GM12878 (cell line): ENCODE measurements around the gene SLC4A1. TPM values are rescaled to one million over a fixed set of nuclear protein-coding genes. Genes with fewer than 3 reads are reported as not detected.

Experiments used
- BHLHE40 ChIP-seq, 2 experiments: fragments of 450-650 bp in 1 of 2; IDR thresholded peaks; 2 replicates each; pipeline ENCODE4 v1.6.1; 2011 to 2017; ENCODE audit warnings: low read depth in 2 of 2, borderline replicate concordance in 1 of 2, improper control_type of control experiment in 1 of 2, low read length in 1 of 2, mild to moderate bottlenecking in 1 of 2
- CEBPB ChIP-seq, 2 experiments: fragments of 150-350 bp in 1 of 2; IDR thresholded peaks; 2 replicates each; pipeline ENCODE4 v1.6.1; 2012 to 2014; ENCODE audit warnings: low read depth in 2 of 2, low read length in 2 of 2, borderline replicate concordance in 1 of 2, inconsistent platforms in 1 of 2
- EGR1 ChIP-seq, 2 experiments: IDR thresholded peaks; 1 replicate in 1 of 2; 2 replicates in 1 of 2; pipeline ENCODE4 v1.6.1; 2011 to 2012; ENCODE audit warnings: low read depth in 2 of 2, low read length in 2 of 2, borderline replicate concordance in 1 of 2, mild to moderate bottlenecking in 1 of 2, moderate library complexity in 1 of 2
- FOS ChIP-seq: IDR thresholded peaks from 3 replicates; pipeline ENCODE4 v1.6.1; 2011; ENCODE audit warnings: borderline replicate concordance; ENCODE audit not compliant: insufficient read length; ENCODE audit errors: extremely low read depth
- GABPA ChIP-seq: IDR thresholded peaks from 2 replicates; pipeline ENCODE4 v1.6.1; 2014; ENCODE audit warnings: antibody characterized with exemption, low read depth, mild to moderate bottlenecking, inconsistent platforms
- GATAD2B ChIP-seq: fragments of 450-650 bp; conservative IDR thresholded peaks from 2 replicates; pipeline ENCODE4 v1.6.1; 2017; ENCODE audit warnings: low read depth, mild to moderate bottlenecking, moderate library complexity
- HDAC6 ChIP-seq: fragments of 200-600 bp; sonication (generic); IDR thresholded peaks from one replicate; pipeline ENCODE4 v1.8.0; 2017; ENCODE audit warnings: antibody characterized with exemption; ENCODE audit not compliant: unreplicated experiment
- HDGF ChIP-seq: fragments of 450-650 bp; IDR thresholded peaks from 2 replicates; pipeline ENCODE4 v1.6.1; 2016; ENCODE audit warnings: antibody characterized with exemption
- IKZF1 ChIP-seq: fragments of 450-650 bp; conservative IDR thresholded peaks from 2 replicates; pipeline ENCODE4 v1.6.1; 2017; ENCODE audit warnings: antibody characterized with exemption, mild to moderate bottlenecking
- JUNB ChIP-seq: IDR thresholded peaks from 2 replicates; pipeline ENCODE4 v1.6.1; 2016; ENCODE audit warnings: antibody characterized with exemption, mild to moderate bottlenecking
- KDM1A ChIP-seq: fragments of 200-600 bp; sonication (generic); IDR thresholded peaks from 2 replicates; pipeline ENCODE4 v1.6.1; 2016; ENCODE audit warnings: borderline replicate concordance
- NFXL1 ChIP-seq: fragments of 450-650 bp; IDR thresholded peaks from 2 replicates; pipeline ENCODE4 v1.6.1; 2017; ENCODE audit warnings: antibody characterized with exemption, mild to moderate bottlenecking, borderline replicate concordance
- NFYB ChIP-seq: IDR thresholded peaks from 2 replicates; pipeline ENCODE4 v1.6.1; 2011; ENCODE audit warnings: low read depth, mild to moderate bottlenecking, low read length, improper control_type of control experiment, moderate library complexity; ENCODE audit not compliant: insufficient read depth
- NR2F1 ChIP-seq: fragments of 450-650 bp; conservative IDR thresholded peaks from 2 replicates; pipeline ENCODE4 v1.6.1; 2017; ENCODE audit warnings: mild to moderate bottlenecking
- POLR2A ChIP-seq: IDR thresholded peaks from 2 replicates; pipeline ENCODE4 v1.6.1; 2011; ENCODE audit warnings: low read depth, mild to moderate bottlenecking, low read length
- RELA ChIP-seq: fragments of 450-650 bp; IDR thresholded peaks from 2 replicates; pipeline ENCODE4 v1.8.0; 2014; ENCODE audit warnings: borderline replicate concordance; ENCODE audit not compliant: partially characterized antibody
- SMAD5 ChIP-seq: IDR thresholded peaks from 2 replicates; pipeline ENCODE4 v1.6.1; 2016; ENCODE audit warnings: antibody characterized with exemption, low read depth
- STAT3 ChIP-seq: IDR thresholded peaks from 2 replicates; pipeline ENCODE4 v1.6.1; 2011; ENCODE audit warnings: low read depth, low read length, improper control_type of control experiment
- TAF1 ChIP-seq: IDR thresholded peaks from 2 replicates; pipeline ENCODE4 v1.6.1; 2011; ENCODE audit warnings: mild to moderate bottlenecking, low read depth, low read length, borderline replicate concordance
- TARDBP ChIP-seq: IDR thresholded peaks from 2 replicates; pipeline ENCODE4 v1.6.1; 2016; ENCODE audit warnings: borderline replicate concordance
- YY1 ChIP-seq: IDR thresholded peaks from 2 replicates; pipeline ENCODE4 v1.6.1; 2011; ENCODE audit warnings: low read depth, mild to moderate bottlenecking, low read length
- ZNF207 ChIP-seq: fragments of 450-650 bp; IDR thresholded peaks from 2 replicates; pipeline ENCODE4 v1.6.1; 2014; ENCODE audit warnings: antibody characterized with exemption, mild to moderate bottlenecking, borderline replicate concordance
- ZNF622 ChIP-seq: fragments of 450-650 bp; IDR thresholded peaks from 2 replicates; pipeline ENCODE4 v1.6.1; 2017; ENCODE audit warnings: mild to moderate bottlenecking, inconsistent platforms
- polyA plus RNA-seq, 11 experiments: library from polyadenylated mRNA; depleted of rRNA in 4 of 11; unstranded in 6 of 11; stranded (reverse) in 5 of 11; fragments of >200 nt; fragmentation: Nextera tagmentation in 4 of 11; fragmentation: Illumina TruSeq in 1 of 11; extraction: Ambion mirVana in 4 of 11; extraction: Trizol in 1 of 11; gene quantifications; 1 replicate in 1 of 11; 2 replicates in 10 of 11; pipeline versions ENCODE4 v1.2.1 to v1.2.3, GENCODE V29; 2011 to 2016; ENCODE audit warnings: inconsistent platforms in 2 of 11, missing spikeins in 2 of 11, low read depth in 1 of 11
- total RNA-seq, 4 experiments: library from RNA; depleted of rRNA in 3 of 4; stranded (reverse); fragments of >200 nt in 3 of 4; fragmentation: Illumina TruSeq in 1 of 4; extraction: Trizol in 1 of 4; gene quantifications; 2 replicates each; pipeline versions ENCODE4 v1.2.1 to v1.2.3, GENCODE V29; 2013 to 2021
- TF ChIP-seq, protein P1 (sequence below), 3 experiments: IDR thresholded peaks in 2 of 3; conservative IDR thresholded peaks in 1 of 3; 2 replicates each; pipeline ENCODE4 v1.5.1; 2011; ENCODE audit warnings: low read depth in 3 of 3, low read length in 3 of 3, mild to moderate bottlenecking in 3 of 3, control low read depth in 2 of 3, moderate library complexity in 2 of 3, inconsistent platforms in 1 of 3, mixed read lengths in 1 of 3; ENCODE audit not compliant: control insufficient read depth in 2 of 3, insufficient read depth in 1 of 3; ENCODE audit errors: extremely low read depth in 1 of 3
- TF ChIP-seq, protein P2 (sequence below): IDR thresholded peaks from 2 replicates; pipeline ENCODE4 v1.6.1; 2011; ENCODE audit warnings: low read depth, mild to moderate bottlenecking, low read length, moderate library complexity, borderline replicate concordance; ENCODE audit errors: extremely low read depth
- TF ChIP-seq, protein P3 (sequence below): fragments of 450-650 bp; IDR thresholded peaks from 2 replicates; pipeline ENCODE4 v1.6.1; 2016; ENCODE audit warnings: mild to moderate bottlenecking, moderate library complexity, borderline replicate concordance

SLC4A1 gene
- total and polyA plus RNA-seq, 10 of the 15 experiments (the other 5 are each of a cell fraction or from before 2014, with no cell fraction given) = 0.03 TPM; not detected in 9

DNA sequence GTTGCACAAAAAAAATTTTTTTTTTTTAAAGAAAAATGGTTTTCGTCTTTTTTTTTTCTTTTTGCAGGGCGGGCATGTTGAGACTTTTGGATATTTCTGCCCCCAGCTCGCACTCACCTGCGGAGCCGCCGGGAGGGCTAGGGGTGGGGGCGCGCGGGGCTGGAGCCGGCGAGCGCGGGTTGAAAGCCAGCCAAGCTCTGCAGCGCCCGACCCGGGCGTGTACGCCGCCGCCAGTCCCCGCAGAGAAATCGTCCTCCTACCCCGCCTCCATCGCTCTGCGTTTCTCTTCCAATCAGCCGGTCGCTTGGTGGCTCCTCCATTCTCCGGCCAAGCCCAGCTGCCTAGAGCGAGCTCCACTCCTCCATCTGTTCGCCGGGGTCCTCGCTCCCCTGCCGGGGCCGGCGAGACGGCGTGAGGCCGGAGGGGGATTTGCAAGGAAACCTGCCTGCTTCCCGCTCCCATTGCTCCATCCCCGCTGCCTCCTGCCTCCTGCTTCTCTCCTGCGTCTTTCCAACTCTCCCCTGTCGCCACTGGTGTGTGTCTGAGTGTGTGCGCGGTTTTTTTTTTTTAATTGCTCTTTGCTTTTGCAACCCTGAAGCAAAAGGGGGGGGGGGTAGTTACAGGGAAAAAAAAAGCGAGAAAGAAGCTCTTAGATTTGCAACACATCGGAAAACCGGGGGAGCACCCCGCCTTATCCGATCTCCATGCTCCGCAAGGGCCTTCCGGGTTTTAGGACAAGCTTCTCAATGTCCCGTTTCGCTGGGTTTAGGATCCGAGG lies 46.7 kb downstream of the SLC4A1 start (continued):
- TF ChIP-seq, protein P1, sequence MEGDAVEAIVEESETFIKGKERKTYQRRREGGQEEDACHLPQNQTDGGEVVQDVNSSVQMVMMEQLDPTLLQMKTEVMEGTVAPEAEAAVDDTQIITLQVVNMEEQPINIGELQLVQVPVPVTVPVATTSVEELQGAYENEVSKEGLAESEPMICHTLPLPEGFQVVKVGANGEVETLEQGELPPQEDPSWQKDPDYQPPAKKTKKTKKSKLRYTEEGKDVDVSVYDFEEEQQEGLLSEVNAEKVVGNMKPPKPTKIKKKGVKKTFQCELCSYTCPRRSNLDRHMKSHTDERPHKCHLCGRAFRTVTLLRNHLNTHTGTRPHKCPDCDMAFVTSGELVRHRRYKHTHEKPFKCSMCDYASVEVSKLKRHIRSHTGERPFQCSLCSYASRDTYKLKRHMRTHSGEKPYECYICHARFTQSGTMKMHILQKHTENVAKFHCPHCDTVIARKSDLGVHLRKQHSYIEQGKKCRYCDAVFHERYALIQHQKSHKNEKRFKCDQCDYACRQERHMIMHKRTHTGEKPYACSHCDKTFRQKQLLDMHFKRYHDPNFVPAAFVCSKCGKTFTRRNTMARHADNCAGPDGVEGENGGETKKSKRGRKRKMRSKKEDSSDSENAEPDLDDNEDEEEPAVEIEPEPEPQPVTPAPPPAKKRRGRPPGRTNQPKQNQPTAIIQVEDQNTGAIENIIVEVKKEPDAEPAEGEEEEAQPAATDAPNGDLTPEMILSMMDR (IDR thresholded peaks at IDR 0.05 in 2 of 3, conservative IDR thresholded peaks at IDR 0.05 in 1 of 3; ENCODE audit: control insufficient read depth in 2 of 3, extremely low read depth in 1 of 3, insufficient read depth in 1 of 3, low read depth in 3 of 3, low read length in 3 of 3) = no peak
- TF ChIP-seq HDAC6 (no peak), NFXL1 (no peak), HDGF (no peak), KDM1A (no peak), NR2F1 (no peak), YY1 (peak; percentile 82), NFYB (no peak), JUNB (no peak), FOS (no peak), BHLHE40 (IDR thresholded peaks at IDR 0.05; ENCODE audit: borderline replicate concordance in 1 of 2, low read depth in 2 of 2, low read length in 1 of 2) (no peak), CEBPB (IDR thresholded peaks at IDR 0.05; ENCODE audit: borderline replicate concordance in 1 of 2, low read depth in 2 of 2, low read length in 2 of 2) (no peak), EGR1 (IDR thresholded peaks at IDR 0.05; ENCODE audit: borderline replicate concordance in 1 of 2, low read depth in 2 of 2, low read length in 2 of 2) (no peak; a peak in 1 of 3 replicates), POLR2A (peak; percentile 63), RELA (no peak), ZNF207 (no peak), ZNF622 (no peak), SMAD5 (no peak), TARDBP (no peak), STAT3 (no peak), TAF1 (peak; percentile 54; the same call in 1 of the 2 replicates), IKZF1 (no peak), GABPA (no peak), GATAD2B (no peak)
- TF ChIP-seq, protein P2, sequence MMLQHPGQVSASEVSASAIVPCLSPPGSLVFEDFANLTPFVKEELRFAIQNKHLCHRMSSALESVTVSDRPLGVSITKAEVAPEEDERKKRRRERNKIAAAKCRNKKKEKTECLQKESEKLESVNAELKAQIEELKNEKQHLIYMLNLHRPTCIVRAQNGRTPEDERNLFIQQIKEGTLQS = no peak
- TF ChIP-seq, protein P3, sequence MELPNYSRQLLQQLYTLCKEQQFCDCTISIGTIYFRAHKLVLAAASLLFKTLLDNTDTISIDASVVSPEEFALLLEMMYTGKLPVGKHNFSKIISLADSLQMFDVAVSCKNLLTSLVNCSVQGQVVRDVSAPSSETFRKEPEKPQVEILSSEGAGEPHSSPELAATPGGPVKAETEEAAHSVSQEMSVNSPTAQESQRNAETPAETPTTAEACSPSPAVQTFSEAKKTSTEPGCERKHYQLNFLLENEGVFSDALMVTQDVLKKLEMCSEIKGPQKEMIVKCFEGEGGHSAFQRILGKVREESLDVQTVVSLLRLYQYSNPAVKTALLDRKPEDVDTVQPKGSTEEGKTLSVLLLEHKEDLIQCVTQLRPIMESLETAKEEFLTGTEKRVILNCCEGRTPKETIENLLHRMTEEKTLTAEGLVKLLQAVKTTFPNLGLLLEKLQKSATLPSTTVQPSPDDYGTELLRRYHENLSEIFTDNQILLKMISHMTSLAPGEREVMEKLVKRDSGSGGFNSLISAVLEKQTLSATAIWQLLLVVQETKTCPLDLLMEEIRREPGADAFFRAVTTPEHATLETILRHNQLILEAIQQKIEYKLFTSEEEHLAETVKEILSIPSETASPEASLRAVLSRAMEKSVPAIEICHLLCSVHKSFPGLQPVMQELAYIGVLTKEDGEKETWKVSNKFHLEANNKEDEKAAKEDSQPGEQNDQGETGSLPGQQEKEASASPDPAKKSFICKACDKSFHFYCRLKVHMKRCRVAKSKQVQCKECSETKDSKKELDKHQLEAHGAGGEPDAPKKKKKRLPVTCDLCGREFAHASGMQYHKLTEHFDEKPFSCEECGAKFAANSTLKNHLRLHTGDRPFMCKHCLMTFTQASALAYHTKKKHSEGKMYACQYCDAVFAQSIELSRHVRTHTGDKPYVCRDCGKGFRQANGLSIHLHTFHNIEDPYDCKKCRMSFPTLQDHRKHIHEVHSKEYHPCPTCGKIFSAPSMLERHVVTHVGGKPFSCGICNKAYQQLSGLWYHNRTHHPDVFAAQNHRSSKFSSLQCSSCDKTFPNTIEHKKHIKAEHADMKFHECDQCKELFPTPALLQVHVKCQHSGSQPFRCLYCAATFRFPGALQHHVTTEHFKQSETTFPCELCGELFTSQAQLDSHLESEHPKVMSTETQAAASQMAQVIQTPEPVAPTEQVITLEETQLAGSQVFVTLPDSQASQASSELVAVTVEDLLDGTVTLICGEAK = no peak
